CD4-positive, alpha-beta T cell treated with Interferon gamma for 1 hour (primary cell): ENCODE data around the gene COASY.
A peak's percentile ranks its signal among the peaks of the same experiment; 100 is the strongest.
"Not testable (repeated sequence)": the region's sequence is repeated elsewhere in the genome, so short reads cannot be mapped to it uniquely, and the experiment has no call there.

ENCODE experiments used
- DNase-seq: peaks from one replicate; pipeline ENCODE4 v3.0.0-alpha.2; 2020

The COASY gene

DNA sequence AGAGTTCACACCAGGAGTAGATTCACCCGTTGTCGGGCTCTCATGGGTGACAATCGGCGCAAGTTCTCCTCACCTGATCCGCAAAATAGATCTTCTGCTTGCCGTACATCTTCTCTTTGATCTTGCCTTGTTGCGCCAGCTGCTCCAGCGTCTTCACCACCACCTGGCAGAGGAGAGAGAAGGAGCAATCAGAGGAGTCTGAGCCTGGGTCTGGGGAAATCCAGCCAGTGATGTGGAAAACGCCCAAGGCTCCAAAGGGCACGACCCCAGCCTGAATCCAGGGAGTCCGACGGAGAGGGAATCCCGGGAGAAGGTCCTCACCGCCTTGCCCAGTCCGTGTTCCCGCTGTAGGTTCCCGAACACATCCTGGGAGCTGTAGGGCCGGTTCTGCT, 15.2 kb downstream of the COASY start:
- DNase-seq = no peak

DNA sequence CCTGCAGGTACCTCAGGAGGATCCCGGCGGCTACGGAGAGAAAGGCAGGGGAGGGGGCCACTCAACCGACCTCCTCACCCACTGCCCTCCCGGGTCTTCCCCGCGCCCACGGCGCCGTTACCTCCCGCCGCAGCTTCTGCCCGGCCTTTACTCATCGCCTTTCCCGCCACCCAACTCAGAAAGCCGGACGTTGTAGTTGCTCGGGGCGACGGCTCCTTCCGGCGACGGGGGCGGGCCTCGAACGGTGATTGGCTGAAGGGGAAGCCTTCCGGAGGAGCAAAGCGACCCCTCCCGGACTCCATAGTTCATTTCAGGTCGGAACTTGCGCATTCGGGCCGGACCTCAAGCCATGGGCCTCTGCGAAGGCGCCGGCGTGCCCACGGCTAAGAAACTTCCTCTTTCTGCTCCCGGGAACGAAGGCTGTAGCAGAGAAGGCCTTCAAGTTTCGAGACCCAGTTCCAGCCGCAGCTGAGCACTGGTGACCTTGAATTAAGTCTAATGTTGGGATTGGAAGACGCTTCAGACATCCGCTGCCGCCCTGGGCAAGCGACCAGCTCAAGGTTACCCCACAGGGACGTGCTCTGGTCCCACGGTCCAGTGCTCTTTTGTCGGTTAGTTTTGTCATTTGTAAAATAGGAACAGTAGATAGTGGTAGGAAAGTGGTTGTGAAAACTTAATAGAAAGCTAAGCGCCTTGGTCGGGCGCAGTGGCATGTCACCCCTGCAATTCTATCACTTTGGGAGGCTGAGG, 15.8 kb downstream of the COASY start, which contains the start of gene PSMC3IP:
PSMC3IP (minus strand) TSS at position 198 of the 750 bp plus-strand sequence; CDS start at position 155, 43 bp downstream.
- peak; percentile 91 for DNase-seq

DNA sequence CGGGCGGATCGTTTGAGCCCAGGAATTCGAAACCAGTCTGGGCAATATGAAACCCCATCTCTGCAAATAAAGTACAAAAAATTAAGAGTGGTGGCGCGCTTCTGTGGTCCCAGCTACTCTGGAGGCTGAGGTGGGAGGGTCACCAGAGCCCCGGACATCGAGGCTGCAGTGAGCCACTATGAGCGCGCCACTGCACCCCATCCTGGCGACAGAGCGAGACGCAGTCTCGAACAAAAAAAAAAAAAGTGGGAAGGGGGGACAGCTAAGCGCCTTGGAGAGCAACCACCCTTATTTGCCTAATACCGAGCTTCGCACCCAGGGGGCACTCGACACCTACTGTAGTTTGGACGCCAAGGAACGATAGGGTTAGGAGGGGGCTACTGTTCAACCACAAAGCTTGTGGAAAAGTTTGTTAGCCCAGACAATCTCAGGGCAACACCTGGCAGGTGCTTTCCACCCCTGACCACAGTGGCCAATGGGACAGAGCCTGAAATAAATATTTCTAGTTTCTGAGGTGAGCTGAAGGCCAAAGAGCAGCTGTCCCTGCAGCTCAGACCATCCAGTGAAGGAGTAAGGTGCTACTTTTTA, 16.4 kb downstream of the COASY start:
- DNase-seq = peak; percentile 66

DNA sequence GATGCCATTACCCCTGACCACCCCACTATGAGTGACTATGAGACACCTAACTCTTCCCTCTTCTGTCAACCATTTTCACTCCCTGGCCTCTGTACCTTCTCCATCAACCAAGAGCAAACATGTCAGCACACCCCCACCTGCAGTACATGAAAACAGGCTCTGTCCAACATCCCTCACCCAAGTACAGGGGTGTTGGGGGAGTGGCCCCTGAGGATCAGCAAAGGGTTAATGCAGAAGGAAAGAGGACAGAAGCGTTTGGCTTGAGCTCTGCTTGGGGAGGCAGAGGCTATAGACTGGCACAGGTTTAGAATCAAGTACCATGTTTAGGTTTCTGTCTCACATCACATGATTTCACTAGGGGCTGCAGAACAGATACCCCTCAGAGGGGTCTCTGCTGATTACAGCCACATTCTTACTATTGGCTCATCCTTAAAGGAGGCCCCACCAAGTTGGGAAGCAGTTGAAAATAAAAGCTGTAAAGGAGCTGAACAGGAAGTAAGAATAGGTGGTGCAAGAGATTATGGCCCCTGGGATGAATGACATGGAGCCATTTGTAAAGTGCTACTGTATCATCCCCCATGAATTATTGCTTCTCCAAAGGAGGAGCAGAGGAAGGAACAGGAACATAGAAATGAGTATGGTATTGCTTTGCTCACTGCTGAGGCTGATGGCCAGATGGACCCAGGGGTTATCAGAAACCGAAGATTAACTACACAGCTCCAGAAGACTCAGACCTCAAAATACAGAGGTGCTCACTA, 18.0 kb downstream of the COASY start:
- no peak for DNase-seq

DNA sequence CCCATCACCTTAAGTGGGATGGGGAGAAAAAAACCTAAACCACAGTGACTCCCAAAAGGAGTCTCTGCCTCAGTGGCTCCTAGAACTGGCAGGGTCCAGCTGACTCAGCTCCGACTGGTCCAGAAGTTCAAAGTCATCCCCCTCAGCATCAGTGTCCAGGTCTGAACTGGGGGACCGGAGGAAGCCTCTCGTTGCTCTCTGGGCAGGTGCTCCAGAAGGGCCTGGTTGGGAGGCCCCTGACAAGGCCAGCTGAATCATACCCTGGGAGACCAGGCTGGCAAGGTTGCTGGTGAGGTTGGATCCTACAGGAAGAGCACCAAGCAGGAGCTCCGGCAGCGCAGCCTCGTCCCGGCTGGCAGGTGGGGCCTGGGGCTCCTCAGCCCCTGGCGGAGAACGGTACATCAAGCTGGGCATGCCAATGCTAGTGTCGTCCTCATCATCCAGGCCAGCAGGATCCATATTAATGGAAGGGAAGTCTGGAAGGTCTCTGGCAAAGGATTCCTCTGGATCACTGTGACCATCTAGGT, 19.9 kb downstream of the COASY start:
- DNase-seq = no peak

DNA sequence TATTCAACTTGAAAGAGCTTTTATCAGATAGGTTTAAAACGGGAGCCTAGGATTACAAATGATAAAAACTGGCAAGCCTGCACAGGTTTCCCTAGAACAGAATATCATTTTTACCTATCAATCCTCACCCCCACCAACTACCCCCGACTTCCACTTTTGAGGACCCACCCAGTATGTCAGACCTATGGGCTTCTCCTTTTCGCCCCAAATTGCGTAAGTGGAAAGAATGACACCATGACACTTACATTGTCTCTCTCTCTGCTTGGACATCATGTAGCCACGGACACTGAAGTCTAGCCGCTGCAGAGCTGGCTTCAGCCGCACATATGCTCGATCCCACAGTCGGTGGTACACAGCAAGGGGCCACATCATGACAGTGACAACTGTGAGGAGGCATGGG, 22.9 kb downstream of the COASY start:
- DNase-seq = peak; percentile 1

DNA sequence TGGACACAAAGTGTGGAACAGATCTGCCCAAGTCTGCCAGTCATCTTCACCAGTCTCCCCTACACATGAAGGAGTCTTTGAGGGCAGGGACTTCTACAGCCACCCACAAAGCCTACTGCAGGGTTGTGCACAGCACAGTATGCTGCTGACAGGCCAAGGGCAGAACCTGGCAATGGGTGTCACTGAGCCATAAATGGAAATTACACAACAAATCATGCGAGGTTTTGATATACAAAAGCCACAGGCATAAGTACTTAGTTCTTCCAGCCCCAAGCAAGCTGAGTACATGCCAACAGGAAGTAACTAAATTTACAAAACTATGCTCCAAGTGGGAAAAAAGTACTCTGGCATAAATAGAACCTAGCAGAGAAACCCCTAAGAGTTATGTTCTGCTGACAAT, 23.4 kb downstream of the COASY start:
- DNase-seq = no peak

DNA sequence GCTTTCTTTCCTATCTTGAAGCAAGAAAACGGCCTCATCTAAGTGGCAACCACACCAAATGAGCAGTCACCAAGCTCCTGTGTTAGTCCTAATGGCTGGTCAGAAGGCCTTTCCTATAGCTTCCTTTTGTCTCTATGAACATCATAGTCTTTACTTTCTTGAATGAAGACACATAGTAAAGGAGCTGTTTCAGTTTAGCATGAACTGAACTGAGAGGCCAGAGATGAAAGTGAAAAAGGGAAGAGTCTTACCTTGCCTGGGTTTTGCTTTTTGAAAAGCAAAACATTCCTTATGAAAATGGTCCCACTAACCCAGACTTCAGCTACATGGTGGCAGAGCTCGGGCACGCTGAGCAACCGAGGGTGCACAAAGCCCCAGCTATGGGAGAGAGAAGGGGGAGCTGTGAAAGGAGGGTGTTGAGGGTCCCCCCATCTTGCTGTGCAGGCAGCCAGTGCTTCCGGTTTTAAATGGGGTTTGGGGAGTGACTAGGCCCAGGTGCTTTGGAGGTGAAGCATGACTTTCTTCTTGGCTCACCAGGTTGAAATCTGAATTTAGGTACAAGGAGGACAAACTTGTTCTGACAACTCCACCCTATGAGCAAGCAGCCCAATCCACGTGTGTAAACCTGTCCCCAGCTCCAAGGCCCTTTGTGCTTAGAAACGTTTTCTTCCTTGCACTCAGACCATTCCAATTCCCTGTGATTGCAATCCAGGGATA, 24.7 kb downstream of the COASY start:
- no peak for DNase-seq

DNA sequence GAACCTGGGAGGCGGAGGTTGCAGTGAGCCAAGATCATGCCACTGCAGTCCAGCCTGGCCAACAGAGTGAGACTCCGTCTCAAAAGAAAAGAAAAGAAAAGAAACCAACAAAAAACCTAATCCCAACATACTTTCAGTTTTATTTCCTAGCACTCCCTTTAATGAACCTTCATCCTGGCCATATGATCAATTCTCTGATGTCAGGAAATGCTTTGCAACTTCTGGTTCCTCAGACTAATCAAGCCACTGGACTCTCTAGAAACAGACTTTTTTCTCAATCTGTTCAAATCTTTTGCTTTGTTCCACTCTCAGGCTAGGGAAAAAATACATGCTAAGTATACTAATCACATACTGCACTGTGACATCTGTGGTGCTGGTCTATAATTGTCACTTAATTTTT, 28.9 kb downstream of the COASY start:
- DNase-seq = no peak

DNA sequence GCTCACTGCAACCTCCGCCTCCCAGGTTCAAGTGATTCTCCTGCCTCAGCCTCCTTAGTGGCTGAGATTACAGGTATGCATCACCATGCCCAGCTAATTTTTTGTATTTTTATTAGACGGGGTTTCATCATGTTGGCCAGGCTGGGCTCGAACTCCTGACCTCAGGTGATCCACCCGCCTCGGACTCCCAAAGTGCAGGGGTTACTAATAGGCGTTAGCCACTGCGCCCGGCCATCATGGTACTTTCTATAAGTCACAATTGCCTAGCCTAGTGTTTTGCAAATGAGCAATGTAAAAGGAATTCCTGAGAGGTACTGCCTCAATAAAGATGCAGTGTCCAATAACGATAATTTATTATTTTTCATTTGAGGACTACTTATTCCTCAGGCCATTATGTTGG, 29.5 kb downstream of the COASY start:
- DNase-seq = no peak

DNA sequence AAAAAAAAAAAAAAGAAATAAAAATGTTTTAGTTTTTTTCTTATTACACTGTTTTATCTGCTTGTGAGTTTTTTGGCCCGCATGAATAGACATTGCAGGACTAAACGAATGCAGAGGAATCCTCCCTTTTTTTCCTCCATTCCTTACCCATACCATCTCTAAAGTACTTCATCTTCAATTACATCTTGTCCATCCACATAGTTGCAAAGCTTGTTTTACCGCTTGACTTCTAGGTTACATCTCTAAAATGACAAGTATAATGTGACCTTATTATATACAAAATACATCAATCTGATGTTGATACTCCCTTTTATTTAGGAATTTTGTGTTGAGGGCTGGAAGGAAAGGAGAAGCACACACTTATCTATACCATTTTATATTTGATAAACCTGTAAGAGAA, 34.4 kb downstream of the COASY start:
- DNase-seq = no peak

DNA sequence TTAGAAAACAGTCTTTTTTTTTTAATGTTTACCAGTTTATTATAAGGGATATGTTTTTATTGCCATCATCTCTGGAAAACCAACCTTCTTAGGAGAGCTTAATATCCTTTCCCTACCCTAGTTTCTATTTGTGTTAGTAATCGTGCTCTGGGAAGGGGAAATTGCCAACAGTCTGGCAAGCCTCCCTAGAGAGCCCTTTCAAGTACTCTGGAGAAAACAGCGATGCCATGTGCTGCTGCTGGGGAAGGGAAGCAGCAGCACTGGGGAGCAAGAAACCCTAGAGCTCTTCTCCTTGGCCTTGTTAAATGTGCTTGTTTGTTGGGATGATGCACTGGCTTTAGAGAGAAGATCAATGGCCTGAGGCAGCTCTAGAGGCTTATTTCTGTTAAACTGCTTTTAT, 37.0 kb downstream of the COASY start:
- DNase-seq = no peak

DNA sequence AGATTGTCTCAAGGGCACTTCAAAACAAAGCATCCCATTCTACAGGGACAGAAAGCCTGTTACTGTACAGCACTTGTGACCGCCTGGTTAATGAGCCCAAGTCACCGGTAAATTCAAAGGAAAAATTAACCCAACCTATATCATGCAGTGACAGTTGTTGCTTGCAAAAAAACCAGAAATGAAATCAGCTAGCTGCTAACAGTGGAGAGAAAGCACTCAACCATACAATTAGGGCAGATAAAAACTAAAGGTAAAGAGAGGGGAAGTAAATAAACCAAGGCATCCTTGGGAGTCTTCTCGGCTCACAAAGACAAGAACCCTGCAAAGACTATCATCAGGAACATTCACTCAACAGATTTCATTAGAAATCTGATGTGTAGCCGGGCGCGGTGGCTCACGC, 41.4 kb downstream of the COASY start:
- DNase-seq = no peak

DNA sequence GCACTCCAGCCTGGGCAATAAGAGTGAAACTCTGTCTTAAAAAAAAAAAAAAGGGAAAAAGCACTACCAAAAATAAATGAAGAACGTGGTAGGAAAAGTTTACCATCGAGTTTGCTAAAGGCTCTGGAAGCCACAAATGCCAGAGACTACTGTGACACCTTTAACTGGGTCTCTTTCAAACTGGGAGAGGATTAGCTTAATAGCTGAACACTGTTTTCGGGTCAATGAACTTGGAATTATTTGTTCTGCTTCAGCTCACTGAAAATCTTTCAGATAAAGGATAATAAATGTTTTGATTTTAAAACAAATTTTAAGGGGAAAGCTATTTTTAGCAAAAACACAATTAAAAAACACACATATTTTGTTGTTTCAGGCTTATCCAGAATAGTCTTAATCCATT, 45.8 kb downstream of the COASY start:
- DNase-seq = no peak

DNA sequence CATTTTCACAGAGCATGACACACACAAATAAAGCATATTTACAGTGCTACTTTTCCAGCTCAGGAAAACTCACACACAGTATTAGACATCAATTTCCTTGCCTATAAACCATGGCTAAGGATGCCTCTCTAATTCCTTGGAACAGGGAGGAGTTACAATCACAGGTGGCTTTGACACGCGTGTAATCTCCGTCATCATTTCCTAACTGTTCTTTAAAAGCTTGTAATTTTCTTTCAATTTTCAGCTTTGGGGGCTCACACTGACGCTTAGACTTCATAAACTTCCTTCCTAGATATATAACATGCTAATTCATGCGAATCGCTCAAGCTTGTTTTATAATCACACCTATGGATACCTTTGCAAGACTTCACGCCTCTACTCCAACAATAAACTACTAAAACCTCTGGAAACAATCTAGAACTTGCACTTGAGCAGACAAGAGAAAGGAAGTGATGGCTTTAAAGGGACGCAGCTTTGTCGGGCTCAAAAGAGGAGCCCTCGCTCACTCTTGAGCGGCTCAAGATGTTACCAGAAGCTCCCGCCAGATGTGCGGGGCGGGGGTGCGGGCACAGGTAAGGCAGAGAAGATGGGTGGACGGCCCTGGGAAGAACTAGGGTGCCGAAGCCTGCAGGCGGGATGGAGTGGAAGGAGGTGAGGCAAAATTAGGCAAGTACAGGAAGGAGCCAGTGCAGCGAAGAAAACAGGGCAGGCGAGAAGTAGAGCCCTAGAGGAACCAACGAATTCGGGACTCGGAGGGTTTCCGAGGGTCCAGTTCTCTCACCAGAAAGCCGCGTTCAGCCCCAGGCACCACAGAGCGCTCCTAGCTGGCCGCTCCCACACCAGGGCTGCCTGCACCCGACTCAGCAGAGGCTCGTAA, 46.6 kb downstream of the COASY start:
- no peak for DNase-seq

DNA sequence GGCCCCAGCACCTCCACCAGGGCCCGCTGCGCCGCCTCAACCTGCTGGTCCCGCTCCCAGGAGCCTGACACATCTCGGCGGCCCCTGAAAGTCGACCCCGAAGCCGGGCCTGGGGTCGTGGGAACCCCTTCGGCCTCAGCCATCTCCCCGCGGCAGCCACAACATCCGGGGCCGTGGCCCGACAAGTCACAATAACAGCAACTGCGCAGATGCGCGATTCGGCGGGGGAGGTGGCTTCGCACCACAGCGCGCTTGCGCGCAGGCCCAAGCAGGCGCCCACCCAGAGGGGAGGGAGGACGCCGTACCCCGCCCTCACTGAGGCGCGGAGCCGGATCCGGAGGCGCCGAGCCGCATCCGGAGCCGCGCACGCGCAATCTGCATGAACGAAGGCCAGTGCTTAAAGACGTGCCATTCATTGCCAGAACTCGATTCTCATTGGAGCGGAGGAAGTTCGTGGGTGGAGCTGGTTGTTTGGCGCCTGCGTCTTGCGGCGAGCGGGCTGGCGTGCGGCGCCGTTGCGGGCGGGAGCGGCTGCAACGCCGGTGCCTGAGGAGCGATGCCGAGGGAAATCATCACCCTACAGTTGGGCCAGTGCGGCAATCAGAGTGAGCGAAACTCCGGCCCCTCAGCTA, 47.4 kb downstream of the COASY start, which contains the start of the genes RETREG3 and TUBG1:
RETREG3 (minus strand) TSS at position 193 of the 632 bp plus-strand sequence; CDS start at position 143, 50 bp downstream.
TUBG1 (plus strand) TSS at position 502 of the 632 bp plus-strand sequence; CDS start at position 557, 55 bp downstream.
- DNase-seq = peak; percentile 99

DNA sequence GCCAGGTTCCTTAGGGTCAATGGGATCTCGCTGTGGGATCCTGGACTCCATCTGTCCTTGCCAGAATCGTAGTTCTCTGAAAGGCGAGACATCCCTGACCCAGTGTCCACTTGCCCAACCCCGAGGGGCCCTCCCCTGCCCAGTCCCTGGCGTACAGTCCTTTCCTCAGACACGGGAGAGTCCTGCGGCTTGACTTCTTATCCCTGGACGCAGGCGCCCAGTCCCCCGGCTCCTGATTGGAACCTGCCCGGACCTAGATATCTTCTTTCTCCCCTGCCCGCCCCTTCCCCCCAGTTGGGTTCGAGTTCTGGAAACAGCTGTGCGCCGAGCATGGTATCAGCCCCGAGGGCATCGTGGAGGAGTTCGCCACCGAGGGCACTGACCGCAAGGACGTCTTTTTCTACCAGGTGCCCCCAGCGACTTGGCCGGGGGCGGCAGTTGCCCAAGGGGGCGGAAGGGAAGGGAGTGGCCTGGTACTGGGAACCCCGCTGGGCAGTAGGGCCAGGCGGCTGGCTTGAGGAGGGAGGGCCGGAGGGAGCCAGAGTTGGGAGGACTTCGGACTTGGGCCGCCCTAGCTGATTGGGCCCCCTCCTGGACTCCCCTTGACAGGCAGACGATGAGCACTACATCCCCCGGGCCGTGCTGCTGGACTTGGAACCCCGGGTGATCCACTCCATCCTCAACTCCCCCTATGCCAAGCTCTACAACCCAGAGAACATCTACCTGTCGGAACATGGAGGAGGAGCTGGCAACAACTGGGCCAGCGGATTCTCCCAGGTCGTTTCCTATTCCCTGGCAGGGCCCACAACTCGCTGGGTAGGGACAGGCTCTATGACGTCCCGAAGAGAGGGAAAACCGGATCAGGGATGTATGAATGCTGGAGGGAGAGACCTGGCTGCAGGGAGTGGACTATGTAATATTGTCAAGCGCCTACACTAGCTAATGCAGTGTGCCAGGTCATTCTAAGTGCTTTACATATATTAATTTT, 48.2 kb downstream of the COASY start:
- DNase-seq = not testable (repeated sequence)

DNA sequence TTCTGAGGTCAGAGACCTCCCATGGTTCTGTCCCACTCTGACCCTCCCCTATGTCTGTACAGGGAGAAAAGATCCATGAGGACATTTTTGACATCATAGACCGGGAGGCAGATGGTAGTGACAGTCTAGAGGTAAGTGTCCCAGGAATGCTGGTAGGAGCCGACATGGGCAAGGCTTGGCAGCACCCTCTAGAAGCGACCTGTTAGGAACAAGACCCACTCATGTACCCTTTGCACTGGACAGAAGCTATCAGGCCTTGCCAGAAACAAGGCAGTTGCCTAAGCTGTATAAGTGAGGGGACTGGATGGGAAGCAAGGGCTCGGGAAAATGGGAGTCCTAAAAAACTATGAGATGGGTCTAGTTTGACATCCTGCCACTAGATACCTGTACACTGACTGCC, 50.1 kb downstream of the COASY start:
- no peak for DNase-seq

DNA sequence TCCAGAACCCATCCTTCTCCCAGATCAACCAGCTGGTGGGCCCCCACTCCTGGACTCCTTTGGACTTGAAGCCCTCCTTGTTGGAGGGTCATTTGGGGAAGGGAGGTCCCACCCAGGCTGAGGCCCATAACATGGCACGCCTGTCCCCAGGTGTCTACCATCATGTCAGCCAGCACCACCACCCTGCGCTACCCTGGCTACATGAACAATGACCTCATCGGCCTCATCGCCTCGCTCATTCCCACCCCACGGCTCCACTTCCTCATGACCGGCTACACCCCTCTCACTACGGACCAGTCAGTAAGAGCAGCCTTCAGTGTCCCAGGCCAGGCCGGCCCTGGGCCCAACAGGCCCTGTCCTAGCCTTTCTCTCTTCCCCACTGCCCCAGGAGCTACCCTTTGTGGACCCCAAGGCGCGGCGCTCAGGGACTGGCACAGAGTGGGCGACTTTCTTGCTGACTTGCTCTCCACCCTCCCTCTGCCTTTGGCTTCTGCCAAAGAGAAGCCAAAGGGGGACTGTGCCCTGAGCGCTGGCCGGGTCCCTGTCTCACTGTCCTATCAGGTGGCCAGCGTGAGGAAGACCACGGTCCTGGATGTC, 51.8 kb downstream of the COASY start:
- no peak for DNase-seq
